NK-92 (cell line): ENCODE results near the gene B3GNT7.
"Not testable (repeated sequence)": the region's sequence is repeated elsewhere in the genome, so short reads cannot be mapped to it uniquely, and the experiment has no call there.

Source experiments
- DNase-seq: peaks from one replicate; lab custom pipeline; 2025; ENCODE audit not compliant: unreplicated experiment; lab: John Stamatoyannopoulos, UW

The B3GNT7 gene

DNA sequence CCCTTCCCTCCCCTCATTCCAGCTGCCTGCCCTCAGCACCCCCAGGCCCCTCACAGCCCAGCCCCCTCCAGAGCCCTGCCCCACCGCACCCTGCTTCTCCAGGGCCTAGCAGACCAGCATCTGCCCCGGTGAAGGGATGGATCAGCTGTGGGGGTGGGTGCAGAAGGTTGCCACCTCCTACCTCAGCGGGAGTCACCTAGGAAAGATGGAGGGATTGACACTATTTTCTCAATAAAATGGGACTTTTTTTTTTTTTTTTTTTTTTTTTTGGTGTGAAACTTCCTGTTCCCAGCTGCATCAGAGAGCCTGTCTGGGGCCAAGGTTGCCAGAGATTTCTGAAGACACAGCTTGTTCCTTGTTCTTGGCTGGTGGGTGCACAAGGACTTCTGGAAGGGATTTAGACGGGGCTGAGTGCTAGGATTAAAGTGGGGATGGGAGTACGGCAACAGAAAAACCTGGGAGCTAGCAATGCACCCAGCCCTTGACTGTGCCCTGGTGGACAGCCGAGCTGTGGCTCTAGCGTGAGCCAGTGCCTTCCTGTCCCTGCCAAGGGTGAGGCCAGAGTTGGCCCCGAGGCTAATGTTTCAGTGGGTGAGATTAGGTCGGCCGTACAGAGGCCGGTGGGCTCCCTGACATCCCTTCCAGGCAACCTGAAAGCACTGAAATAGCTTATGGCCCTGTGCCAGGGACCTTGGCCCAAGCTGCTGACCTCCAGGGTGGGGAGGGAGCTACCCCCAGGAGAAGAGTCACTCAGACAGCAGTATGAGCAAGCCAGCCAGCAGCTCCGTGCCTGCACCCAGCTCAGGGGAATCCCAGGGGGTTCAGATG is 4.6 kb downstream of the B3GNT7 start:
- DNase-seq, result no peak

DNA sequence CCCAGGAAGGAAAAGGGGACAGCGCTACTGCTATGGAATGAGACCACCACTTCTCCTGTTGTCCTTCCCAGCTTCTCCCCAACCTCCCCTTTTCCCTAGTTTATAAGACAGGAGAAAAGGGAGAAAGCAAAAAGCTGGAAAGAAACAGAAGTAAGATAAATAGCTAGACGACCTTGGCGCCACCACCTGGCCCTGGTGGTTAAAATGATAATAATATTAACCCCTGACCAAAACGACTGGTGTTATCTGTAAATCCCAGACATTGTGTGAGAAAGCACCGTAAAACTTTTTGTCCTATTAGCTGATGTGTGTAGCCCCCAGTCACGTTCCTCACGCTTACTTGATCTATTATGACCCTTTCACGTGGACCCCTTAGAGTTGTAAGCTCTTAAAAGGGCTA is 5.2 kb downstream of the B3GNT7 start:
- not testable (repeated sequence) for DNase-seq

DNA sequence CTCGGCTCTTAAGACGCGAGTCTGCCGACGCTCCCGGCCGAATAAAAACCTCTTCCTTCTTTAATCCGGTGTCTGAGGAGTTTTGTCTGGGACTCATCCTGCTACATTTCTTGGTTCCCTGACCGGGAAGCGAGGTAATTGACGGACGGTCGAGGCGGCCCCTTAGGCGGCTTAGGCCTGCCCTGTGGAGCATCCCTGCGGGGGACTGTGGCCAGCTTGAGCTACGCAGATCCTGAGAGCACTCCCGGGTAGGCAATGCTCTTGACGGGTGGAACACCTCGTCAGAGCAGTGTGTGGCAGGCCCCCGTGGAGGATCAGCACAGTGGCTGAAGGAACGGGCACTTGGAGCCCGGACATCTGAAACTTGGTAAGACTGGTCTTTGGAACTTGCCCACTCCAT is 5.6 kb downstream of the B3GNT7 start:
- not testable (repeated sequence) for DNase-seq

DNA sequence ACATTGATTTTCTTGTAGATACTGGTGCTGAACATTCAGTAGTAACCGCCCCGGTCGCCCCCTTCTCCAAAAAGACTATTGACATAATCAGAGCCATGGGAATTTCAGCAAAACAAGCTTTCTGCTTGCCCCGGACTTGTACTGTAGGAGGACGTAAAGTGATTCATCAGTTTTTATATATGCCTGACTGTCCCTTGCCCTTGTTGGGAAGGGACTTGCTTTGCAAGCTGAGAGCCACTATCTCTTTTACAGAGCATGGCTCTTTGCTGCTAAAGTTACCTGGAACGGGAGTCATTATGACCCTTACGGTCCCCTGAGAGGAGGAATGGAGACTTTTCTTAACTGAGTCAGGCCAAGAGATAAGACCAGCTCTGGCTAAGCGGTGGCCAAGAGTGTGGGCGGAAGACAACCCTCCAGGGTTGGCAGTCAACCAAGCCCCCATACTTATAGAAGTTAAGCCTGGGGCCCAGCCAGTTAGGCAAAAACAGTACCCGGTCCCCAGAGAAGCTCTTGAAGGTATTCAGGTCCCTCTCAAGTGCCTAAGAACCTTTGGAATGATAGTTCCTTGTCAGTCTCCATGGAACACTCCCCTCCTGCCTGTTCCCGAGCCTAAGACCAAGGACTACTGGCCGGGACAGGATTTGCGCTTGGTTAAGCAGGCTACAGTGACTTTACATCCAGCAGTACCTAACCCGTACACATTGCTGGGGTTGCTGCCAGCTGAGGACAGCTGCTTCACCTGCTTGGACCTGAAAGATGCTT is 8.1 kb downstream of the B3GNT7 start:
- DNase-seq, result not testable (repeated sequence)

DNA sequence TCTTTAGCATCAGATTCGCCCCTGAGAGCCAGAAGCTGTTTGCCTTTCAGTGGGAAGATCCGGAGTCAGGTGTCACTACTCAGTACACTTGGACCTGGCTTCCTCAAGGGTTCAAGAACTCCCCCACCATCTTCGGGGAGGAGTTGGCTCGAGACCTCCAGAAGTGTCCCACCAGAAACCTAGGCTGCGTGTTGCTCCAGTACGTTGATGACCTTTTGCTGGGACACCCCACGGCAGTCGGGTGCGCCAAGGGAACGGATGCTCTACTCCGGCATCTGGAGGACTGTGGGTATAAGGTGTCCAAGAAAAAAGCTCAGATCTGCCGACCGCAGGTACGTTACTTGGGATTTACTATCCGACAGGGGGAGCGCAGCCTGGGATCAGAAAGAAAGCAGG is 8.7 kb downstream of the B3GNT7 start:
- not testable (repeated sequence) for DNase-seq

DNA sequence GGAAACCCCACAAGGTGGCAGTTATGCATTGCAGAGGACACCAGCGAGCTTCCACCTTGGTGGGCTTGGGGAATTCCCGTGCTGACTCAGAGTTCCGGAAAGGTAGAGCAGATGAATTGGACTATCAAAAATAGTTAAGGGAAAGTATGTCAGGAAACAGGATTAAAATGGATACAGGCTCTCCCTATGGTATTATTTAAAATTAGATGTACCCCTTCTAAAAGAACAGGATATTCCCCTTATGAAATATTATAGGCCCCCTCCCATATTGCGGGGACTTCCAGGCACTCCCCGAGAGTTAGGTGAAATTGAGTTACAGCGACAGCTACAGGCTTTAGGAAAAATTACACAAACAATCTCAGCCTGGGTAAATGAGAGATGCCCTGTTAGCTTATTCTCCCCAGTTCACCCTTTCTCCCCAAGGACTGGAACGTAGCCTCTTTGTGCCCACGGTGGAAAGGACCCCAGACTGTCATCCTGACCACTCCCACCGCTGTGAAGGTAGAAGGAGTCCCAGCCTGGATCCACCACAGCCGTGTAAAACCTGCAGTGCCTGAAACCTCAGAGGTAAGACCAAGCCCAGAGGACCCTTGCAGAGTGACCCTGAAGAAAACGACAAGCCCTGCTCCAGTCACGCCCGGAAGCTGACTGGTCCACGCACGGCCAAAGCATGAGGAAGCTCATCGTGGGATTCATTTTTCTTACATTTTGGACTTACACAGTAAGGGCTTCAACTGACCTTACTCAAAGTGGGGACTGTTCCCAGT is 10.3 kb downstream of the B3GNT7 start:
- not testable (repeated sequence) for DNase-seq

DNA sequence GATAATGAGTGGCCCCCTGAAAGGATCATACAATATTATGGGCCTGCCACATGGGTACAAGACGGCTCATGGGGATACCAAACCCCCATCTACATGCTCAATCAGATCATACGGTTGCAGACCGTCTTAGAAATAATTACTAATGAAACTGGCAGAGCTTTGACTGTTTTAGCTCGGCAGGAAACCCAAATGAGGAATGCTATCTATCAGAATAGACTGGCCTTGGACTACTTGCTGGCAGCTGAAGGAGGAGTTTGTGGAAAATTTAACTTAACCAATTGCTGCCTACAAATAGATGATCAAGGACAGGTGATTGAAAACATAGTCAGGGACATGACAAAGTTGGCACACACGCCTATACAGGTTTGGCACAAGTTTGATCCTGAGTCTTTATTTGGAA is 12.2 kb downstream of the B3GNT7 start:
- not testable (repeated sequence) for DNase-seq

DNA sequence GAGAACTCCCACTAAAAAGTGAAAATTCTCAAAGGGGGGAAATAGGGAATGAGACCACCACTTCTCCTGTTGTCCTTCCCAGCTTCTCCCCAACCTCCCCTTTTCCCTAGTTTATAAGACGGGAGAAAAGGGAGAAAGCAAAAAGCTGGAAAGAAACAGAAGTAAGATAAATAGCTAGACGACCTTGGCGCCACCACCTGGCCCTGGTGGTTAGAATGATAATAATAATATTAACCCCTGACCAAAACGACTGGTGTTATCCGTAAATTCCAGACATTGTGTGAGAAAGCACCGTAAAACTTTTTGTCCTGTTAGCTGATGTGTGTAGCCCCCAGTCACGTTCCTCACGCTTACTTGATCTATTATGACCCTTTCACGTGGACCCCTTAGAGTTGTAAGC is 12.8 kb downstream of the B3GNT7 start:
- not testable (repeated sequence) for DNase-seq

DNA sequence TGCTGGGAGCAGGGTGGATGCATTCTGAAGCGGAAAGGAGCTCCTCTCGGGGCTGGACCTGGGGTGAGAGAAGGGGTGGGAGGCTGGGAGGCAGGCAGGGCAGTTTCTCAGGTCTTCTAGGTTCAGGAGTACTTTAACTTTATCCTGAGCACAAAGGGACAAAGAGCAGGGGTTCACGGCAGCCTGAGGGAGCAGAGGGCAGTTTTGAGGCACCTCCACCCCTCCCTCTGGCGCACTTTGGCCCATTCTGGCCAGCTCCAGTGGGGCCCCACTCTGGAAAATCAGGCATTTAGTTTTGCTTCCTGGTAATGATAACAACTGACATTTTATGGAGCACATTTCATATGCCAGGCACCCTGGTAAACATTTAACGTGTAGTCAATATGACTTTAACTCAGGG is 14.3 kb downstream of the B3GNT7 start:
- DNase-seq, result no peak

DNA sequence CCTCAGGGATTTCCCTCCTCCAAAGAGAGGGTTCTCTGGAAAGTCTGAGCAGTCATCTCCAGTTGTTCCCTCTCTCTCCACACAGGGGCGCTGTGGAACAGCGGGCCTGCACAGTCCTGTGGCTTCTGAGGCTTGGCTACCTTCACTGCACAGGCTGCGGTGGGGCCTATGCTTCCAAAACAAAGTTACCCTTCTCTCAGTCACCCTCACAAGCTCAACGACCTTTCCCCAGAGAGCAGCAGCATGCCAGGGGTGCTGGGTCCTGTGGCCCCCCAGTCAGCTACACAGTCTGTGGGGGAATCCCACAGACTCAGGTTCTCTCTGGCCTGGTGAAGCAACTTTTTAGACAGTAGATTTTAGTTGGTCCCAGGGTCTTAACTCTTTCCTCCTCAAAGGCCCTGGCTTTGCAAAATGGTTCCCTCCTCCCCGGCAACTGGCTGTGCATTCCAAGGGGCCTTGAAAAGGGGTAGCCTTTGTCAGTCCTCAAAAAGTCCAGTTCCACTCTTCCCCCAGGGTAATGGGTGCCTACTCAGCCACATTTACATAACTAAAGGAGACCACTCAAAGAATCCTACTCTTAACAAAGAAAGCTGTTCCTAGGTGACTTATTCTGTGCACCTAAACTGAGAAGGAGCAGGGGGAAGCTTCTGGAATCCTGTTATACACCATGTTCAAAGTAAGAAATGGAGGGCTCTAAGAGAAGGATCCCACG is 14.9 kb downstream of the B3GNT7 start:
- no peak for DNase-seq

DNA sequence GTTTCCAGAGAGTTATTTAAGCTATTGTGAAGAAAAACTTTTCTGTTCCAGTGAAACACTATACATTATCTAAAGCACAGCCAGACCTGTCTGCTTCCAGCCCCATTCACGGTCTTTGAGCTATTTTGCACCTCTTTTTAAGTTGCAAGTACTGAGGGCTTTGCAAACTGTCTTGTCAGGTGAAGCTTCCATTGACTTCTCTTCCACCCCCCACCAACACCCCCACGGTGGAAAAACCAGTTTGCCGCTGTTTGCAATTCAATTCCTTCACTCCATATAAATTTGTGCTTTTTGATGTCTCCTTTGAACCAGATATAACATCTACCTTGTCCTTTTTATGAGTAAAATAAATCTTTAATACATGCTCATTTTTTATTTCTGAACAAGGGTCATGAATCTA is 15.7 kb downstream of the B3GNT7 start:
- DNase-seq, result no peak

DNA sequence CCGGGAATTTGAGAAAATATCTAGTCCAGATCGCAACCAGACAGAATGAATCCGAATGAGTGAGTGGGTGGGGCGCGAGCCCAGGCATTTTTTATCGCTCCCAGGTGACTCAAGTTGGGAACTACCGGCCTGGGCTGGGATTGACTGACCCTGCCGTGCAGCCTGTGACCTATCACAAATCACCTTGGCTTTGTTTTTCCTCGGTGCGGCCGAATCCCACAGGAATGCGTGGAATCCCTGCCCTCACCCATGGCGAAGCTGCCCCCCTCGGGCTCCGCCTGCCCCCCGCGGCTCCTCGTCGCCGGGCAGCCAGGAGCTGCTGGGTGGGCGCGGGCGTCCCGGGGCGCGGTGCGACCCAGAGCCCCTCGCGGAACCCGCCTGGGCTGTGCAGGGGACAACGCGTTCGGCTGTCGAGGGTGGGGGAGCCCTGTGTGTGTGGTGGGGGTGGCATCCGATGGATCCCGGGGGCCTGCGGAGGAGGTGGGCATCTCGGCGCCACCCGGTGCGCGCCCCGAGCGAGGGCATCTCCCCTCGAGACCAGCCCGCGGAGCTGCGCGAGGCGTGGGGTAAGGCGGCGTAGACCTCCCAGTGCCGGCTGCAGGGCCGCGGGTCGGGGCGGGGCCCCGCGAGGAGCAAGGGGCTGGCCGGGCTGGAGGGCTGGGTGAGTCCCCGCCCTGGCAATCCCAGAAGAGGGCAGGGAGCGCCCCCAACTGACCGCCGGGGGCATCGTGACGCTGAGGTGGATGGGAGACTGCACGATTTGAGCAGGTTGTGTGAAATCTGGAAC is 16.5 kb downstream of the B3GNT7 start:
- DNase-seq, result no peak

DNA sequence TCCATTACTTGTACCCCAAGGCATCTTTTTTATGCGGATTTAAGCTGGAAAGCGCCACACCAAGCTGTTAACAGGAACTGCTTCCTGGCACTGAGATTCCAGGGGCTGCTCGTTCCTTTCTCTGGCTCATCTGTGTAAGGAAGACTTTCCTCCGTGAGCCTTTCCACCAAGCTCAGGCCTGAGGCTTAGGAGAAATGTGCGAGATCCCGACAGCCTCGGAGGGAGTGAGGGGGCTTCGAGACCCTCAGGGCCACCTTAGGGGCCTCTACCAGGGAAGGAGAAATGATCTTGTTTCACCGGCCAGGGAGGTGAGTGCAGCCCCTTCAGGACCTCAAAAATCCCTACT is 17.1 kb downstream of the B3GNT7 start:
- DNase-seq, result no peak

DNA sequence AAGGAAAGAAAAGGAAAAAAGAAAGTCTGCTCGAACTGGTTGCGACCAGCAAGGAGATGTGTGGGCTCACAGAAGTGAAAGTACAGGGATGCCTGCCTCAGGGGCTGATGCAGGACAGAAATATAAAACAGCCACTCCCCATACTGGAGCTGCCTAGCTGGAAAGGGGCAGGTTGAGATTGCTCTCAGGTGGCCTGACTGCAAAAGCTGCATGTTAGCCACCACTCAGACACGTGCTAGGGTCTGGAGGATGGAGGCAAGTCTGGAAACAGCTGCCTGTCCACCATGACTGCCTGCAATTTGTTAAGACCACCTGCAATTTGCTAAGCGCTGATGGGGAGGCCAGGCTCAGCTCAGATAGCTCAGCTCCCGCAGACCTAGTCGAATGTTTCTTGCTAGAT is 17.9 kb downstream of the B3GNT7 start:
- no peak for DNase-seq

DNA sequence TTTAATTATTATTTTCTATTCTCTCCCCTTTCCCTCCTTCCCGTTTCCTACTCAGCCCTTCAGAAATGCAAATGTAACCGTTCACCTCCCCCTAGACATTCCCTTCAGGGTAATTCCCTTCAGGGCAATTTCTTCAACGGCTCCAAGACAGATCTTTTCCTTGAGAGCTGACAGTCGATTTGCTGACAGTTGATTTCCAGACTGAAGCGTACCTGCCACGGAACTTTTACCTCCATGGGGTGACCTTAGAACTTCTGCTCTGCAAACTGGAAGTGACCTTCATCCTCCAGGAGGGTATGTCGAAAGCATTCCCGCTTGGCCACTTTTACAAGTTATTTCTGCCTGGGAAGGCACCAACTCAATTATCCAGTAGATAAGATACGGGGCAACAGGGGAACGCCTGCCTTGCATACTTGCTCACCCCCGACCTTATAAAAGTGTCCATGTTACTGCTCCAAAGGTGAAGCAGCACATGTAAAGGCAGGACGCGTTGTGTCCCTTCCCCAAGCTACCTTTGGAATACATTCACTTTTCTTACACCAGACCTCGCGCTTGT is 18.5 kb downstream of the B3GNT7 start:
- no peak for DNase-seq

DNA sequence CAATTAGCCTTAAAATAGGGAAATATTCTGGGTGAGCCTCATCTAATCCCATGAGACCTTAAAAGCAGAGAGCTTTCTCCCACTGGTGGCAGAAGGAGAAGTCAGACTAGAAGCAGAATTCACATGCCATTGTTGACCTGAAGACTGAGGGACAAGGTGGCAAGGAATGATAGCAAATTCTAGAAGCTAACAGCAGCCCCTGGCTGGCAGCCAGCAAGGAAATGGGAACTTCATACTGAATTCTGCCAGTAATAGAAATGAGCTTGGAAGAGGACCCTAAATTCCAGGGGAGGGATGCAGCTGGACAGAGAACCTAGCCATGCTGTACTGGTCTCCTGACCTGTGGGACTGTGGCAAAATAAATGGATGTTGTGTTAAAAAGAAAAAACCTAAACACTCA is 19.5 kb downstream of the B3GNT7 start:
- DNase-seq, result no peak

DNA sequence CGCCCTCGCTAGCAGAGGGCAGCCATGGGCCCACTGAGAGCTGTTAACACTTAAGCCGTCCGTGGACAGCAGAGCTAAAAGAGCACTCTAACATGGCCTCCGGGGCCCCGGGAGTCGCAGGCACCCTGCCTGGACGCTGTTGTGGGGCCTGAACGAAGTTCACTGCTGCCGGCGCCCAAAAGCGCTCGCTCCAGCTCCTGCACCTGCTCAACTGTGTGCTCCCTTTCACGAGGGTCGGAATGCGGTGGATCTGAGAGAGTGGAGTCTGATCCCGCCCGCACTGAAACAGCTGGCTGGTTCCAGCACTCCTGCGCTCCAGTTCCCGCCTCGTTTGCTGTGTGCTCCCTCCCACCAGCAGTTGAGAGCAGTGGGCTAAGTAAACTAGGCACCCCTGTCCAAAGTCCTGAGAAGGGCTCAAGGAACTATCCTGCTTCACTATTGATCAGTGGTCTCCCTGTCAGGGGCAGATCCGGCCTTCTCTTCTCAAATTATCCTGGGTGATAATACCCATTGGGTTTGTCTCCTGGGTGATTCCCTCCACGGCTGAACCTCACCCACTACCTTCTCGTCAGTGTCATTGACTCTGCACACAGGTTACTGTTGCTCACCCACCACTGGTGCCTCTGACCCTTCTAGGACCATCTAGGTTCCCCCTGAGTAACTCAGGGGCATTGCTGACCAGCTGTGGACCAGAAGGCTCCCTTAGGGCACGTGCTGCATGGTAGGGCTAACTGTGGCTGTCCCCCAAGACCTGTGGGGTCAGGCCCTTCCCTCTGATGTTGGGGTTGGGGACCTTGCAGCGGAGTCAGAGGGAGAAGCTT is 23.5 kb downstream of the B3GNT7 start:
- no peak for DNase-seq

DNA sequence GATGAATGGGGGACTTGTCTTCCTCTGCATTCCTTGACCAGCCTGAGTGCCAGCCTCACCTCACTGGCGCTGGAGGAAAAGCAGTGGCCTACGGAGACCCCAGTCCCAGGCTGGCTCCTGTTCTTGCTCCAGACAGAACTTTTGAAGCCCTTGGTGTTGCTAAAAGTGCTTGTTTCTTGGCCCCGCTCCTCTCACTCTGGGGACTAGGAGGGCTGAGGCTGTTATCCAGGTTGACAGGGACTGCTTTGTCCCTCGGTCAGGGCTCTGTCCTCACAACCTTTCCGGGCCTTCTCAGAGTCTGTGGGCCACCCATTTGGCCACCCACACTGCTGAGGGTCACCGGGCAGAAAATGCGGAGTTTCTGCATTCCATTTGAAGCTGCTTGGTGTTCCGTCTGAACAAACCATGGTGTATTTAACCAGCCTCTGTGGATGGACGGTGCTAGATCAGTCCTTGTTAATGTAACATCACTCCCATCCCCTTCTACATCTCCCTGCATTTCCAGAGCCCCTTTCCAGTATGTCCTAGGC is 25.6 kb downstream of the B3GNT7 start:
- no peak for DNase-seq

DNA sequence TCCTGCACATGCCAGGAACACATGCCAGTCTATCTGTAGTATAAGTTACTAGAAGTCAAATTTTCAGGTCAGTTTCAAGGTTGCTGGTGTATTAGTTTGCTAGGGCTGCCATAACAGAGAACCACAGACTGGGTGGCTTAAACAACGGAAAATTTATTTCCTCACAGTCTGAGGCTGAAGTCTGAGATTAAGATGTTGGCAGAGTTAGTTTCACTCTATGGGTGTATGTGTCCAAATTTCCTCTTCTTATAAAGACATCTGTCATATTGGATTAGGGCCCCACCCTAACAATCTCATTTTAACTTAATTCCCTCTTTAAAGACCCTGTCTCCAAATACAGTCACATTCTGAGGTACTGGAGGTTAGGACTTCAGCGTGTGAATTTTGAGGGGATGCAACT is 26.5 kb downstream of the B3GNT7 start:
- no peak for DNase-seq
